Endothelial cell of umbilical vein (primary cell): Measurements from ENCODE around the gene MAT1A.
"Not testable (repeated sequence)": the region's sequence is repeated elsewhere in the genome, so short reads cannot be mapped to it uniquely, and the experiment has no call there.

ENCODE experiments used
- EZH2 ChIP-seq: IDR thresholded peaks from 2 replicates; pipeline ENCODE4 v1.6.1; 2012; ENCODE audit warnings: borderline replicate concordance, low read depth, mild to moderate bottlenecking, moderate library complexity, low read length, inconsistent platforms; ENCODE audit not compliant: severe bottlenecking
- FOS ChIP-seq: IDR thresholded peaks from 2 replicates; pipeline ENCODE4 v1.6.1; 2011; ENCODE audit warnings: mild to moderate bottlenecking, low read length, moderate library complexity, borderline replicate concordance; ENCODE audit not compliant: insufficient read depth
- JUN ChIP-seq: IDR thresholded peaks from 2 replicates; pipeline ENCODE4 v1.6.1; 2011; ENCODE audit warnings: borderline replicate concordance, low read depth; ENCODE audit not compliant: insufficient read length, insufficient read depth
- MAX ChIP-seq: IDR thresholded peaks from 2 replicates; pipeline ENCODE4 v1.6.1; 2011; ENCODE audit not compliant: insufficient read depth, insufficient read length
- MYC ChIP-seq: IDR thresholded peaks from one replicate; pipeline ENCODE4 v1.6.1; 2011; ENCODE audit warnings: mild to moderate bottlenecking, low read depth, low read length
- POLR2A ChIP-seq: IDR thresholded peaks from 2 replicates; pipeline ENCODE4 v1.6.1; 2012; ENCODE audit warnings: low read depth, mild to moderate bottlenecking, control low read depth, low read length
- POLR2AphosphoS5 ChIP-seq: IDR thresholded peaks from 2 replicates; pipeline ENCODE4 v1.6.1; 2012; ENCODE audit warnings: low read depth, mild to moderate bottlenecking, control low read depth, low read length, moderate library complexity; ENCODE audit not compliant: insufficient read depth
- TF ChIP-seq, protein P1 (sequence below), 2 donors: IDR thresholded peaks; 1 replicate in 1 of 2; 2 replicates in 1 of 2; pipeline ENCODE4 v1.5.1; 2011; ENCODE audit warnings: low read length in 2 of 2, mild to moderate bottlenecking in 2 of 2, moderate library complexity in 2 of 2, control low read depth in 1 of 2, inconsistent platforms in 1 of 2, low read depth in 1 of 2; ENCODE audit not compliant: insufficient read depth in 1 of 2; ENCODE audit errors: extremely low read depth in 1 of 2

- TF ChIP-seq POLR2A, EZH2, MYC, MAX, POLR2AphosphoS5, FOS, JUN: not testable (repeated sequence)
- TF ChIP-seq, protein P1, sequence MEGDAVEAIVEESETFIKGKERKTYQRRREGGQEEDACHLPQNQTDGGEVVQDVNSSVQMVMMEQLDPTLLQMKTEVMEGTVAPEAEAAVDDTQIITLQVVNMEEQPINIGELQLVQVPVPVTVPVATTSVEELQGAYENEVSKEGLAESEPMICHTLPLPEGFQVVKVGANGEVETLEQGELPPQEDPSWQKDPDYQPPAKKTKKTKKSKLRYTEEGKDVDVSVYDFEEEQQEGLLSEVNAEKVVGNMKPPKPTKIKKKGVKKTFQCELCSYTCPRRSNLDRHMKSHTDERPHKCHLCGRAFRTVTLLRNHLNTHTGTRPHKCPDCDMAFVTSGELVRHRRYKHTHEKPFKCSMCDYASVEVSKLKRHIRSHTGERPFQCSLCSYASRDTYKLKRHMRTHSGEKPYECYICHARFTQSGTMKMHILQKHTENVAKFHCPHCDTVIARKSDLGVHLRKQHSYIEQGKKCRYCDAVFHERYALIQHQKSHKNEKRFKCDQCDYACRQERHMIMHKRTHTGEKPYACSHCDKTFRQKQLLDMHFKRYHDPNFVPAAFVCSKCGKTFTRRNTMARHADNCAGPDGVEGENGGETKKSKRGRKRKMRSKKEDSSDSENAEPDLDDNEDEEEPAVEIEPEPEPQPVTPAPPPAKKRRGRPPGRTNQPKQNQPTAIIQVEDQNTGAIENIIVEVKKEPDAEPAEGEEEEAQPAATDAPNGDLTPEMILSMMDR (IDR thresholded peaks at IDR 0.05; ENCODE audit: extremely low read depth in 1 of 2, insufficient read depth in 1 of 2, low read depth in 1 of 2, low read length in 2 of 2): not testable (repeated sequence)
Measured at GRCh38 chr10:80234331-80235235, 54.9 kb downstream of the MAT1A start.
